Ramos (cell line): Measurements from ENCODE around the gene TBC1D4.
"Not testable (repeated sequence)": the region's sequence is repeated elsewhere in the genome, so short reads cannot be mapped to it uniquely, and the experiment has no call there.

Experiments used
- in situ Hi-C: fragments of 300-500 bp; cut with MboI; formaldehyde crosslinking; loops from one replicate; pipeline ENCODE4 v1.14.3; 2022; ENCODE audit warnings: low sequenced_read_pairs; ENCODE audit not compliant: unreplicated experiment

Gene TBC1D4

GRCh38 chr13:75302071-75302698, 179.8 kb downstream of the TBC1D4 start:
- in situ Hi-C loops = no loop called here

GRCh38 chr13:75299913-75300862, 181.8 kb downstream of the TBC1D4 start:
- in situ Hi-C loops = no loop called here

GRCh38 chr13:75299246-75299645, 182.7 kb downstream of the TBC1D4 start:
- in situ Hi-C loops = no loop called here

- in situ Hi-C loops = no loop called here
Observed at GRCh38 chr13:75296641-75297040, 185.3 kb downstream of the TBC1D4 start.

GRCh38 chr13:75295201-75295600, 186.8 kb downstream of the TBC1D4 start:
- in situ Hi-C loops = no loop called here

- in situ Hi-C loops = no loop called here
Observed at GRCh38 chr13:75294110-75294509, 187.9 kb downstream of the TBC1D4 start.

- in situ Hi-C loops = no loop called here
Observed at GRCh38 chr13:75285310-75285709, 196.7 kb downstream of the TBC1D4 start.

GRCh38 chr13:75279834-75280369, 202.1 kb downstream of the TBC1D4 start:
- in situ Hi-C loops = no loop called here

GRCh38 chr13:75273695-75274094, 208.3 kb downstream of the TBC1D4 start:
- in situ Hi-C loops = not testable (repeated sequence)

GRCh38 chr13:75271846-75272245, 210.1 kb downstream of the TBC1D4 start:
- in situ Hi-C loops = no loop called here

- in situ Hi-C loops = not testable (repeated sequence)
Observed at GRCh38 chr13:75268481-75268880, 213.5 kb downstream of the TBC1D4 start.

GRCh38 chr13:75264611-75265010, 217.4 kb downstream of the TBC1D4 start:
- in situ Hi-C loops = no loop called here

- in situ Hi-C loops = no loop called here
Observed at GRCh38 chr13:75263741-75264407, 218.1 kb downstream of the TBC1D4 start.

GRCh38 chr13:75258159-75258782, 223.7 kb downstream of the TBC1D4 start:
- in situ Hi-C loops = no loop called here

- in situ Hi-C loops = no loop called here
Observed at GRCh38 chr13:75256922-75257321, 225.0 kb downstream of the TBC1D4 start.

- in situ Hi-C loops = no loop called here
Observed at GRCh38 chr13:75255653-75256052, 226.3 kb downstream of the TBC1D4 start.

- in situ Hi-C loops = no loop called here
Observed at GRCh38 chr13:75255147-75255546, 226.8 kb downstream of the TBC1D4 start.

- in situ Hi-C loops = no loop called here
Observed at GRCh38 chr13:75251188-75251587, 230.8 kb downstream of the TBC1D4 start.

- in situ Hi-C loops = no loop called here
Observed at GRCh38 chr13:75250526-75251178, 231.3 kb downstream of the TBC1D4 start.

- in situ Hi-C loops = not testable (repeated sequence)
Observed at GRCh38 chr13:75245578-75245977, 236.4 kb downstream of the TBC1D4 start.
